Tongue (tissue), 2 donors: ENCODE data around the gene CELF2. TPM values are rescaled to one million over a fixed set of nuclear protein-coding genes. Genes with fewer than 3 reads are reported as not detected.

Experiments
- DNase-seq: peaks from one replicate; pipeline ENCODE4 v3.0.0-alpha.2; 2015
- total RNA-seq: library from RNA; depleted of rRNA; stranded (reverse); fragments of >200 nt; gene quantifications from one replicate; pipeline ENCODE4 v1.2.3, GENCODE V29; 2014

The CELF2 gene
- total RNA-seq, 1 donor from 2014 or later: 57.5 TPM

DNA sequence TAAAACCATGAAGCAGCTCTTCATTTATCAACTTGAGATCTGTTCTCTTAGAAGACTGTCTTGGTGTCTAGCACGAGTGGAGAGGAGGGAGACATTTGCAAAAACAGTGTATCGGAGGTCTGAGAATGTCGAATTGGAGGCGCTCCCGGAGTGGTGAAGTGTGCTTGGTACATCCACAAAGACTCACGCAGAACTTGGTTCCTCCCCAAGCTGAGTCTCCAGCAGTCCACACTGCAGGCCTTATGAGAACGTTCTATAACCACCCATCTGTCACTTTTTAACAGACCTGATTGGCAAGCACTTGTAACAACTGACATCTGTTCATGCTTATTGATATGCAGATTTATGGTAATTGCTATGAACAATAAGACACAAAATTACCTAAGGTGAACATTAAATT is 261.6 kb downstream of the CELF2 start:
- no peak for DNase-seq

DNA sequence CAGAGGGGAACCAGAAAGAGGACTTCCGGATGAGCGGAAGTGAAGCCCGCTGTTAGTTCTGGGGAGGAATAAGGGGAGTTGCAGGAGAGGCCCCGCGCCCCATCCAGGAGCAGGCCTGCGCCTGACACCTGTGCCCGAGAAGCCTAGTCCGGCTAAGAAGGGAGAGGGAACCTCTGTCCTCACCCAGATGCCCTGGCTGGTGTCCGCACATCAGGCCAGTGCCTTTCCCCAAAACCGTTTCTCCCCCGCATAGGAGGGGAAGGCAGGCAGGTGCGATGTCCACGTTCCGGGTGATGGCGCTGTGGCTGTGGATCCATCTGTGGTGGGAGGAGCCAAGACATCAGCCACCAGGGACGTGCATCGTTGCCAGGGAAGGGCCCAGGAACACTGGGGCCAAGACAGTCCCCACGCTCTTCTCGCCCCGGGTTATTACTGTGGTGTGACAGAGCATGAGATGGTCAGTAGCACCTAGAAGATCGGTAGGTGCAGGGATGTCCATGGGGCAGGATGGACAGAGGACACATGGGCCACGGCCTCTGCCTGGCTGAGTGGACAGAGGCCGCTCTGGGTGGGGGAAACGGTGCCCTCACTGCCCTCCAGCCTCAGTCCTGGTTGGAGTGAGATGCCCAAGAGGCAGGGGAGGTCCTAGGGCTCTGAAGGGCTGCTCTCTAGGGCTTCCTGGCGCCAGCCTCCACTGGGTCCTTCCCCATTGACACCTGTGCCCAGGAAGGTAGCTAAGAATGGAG is 262.7 kb downstream of the CELF2 start:
- no peak for DNase-seq

DNA sequence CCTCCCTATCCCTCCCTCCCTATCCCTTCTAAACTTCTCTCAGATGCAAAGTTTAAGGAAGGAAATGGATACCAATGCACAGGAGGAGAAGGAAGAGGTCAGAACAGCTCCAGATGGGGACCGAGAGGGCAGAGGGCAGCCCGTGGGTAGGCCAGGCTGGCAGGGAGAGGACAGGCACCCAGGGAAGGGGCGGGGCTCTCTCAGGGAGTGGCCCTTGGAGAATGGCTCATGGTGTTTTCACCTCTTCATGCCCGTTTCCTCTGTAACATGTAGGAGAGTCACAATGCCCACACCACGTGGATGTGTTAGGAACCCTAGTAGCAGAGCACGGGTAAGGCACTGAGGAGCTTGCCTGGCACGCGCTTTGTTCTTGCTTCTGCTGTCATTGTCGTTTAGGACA is 264.5 kb downstream of the CELF2 start:
- no peak for DNase-seq

DNA sequence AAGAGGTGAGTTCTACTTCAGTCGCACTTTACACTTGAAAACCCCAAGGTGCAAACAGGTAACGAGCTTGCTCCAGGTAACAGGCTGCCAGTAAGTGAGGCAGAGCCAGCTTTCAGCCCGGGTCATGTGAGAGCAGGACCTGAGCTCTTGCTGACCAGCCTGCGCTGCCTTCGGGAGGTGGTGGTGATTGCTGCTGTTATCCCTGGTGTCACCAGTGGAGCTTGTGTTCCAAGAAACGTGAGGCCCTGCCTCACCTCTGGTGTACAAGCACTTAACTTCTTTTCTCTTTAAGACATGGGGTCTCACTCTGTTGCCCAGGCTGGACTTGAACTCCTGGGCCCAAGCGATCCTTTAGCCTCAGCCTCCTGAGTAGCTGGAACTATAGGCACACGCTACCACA is 265.0 kb downstream of the CELF2 start:
- DNase-seq: no peak

DNA sequence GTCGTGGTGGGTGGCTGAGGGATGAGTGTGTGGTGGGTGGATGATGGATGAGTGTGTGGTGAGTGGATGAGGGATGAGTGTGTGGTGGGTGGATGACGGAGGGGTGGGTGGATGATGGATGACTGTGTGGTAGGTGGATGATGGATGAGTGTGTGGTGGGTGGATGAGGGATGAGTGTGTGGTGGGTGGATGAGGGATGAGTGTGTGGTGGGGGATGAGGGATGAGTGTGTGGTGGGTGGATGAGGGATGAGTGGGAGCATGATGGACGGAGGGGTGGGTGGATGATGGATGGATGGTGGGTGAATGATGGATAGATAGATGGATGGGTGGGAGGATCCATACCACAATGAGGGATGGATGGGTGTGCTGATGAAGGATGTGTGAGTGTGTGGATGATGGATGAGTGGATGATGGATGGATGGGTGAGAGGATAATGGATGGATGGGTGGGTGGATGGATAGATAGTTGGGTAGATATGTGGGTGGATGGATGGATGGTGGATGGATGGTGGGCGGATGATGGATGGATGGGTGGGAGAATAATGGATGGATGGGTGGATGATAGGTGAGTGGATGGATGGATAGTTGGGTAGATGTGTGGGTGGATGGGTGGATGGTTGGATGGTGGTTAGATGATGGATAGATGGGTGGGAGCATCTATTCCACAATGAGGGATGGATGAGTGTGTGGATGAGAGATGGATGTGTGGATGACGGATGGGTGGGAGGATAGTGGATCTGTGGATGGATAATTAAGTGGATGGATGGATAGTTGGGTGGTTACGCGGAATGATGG is 266.8 kb downstream of the CELF2 start:
- no peak for DNase-seq

DNA sequence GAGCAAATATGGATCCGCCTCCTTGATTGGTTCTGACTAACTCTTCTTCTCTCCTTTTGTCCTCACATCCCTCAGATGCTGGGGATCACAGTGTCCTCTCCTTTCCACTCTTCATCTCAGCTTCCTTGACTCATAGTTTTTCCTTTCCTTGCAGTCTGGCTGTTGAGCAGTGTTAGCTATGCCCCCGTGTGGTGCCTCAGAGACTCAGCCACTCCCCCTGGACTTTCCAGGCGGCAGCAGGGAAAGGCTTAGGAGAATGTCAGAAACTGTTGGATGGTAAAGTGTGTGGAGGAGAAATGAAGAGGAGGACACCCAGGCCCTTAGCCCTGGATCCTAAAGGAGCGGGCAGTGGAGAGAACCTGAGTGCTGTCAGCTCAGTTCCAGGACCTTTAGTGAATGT is 267.5 kb downstream of the CELF2 start:
- DNase-seq: no peak

DNA sequence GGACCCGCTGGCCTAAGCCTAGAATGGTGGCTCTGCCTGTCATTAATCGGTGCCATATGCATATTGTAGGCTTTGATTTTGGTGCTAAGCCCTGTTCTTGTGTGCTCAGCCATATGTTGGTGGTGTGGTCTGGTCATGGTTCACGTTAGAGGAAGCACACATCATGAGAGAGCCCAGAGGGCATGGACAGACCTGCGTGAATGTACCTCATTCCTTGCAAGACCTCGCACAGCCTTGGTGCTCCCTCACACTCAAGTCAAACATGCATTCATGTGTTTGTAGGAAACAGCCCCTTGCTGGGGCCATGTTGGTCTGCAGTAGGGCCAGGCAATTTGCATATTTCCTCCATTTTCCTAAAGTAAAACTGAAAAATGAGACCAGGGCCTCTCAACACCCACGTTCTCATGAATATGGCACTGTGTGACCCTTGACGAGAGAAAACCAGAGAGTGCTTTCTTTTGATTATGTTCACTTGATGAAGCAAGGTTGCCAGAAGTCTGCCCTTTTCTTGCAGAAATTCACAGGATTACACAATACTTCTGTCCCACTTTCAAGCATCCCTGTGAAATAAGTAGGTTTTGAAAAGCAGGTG is 268.7 kb downstream of the CELF2 start:
- no peak for DNase-seq

DNA sequence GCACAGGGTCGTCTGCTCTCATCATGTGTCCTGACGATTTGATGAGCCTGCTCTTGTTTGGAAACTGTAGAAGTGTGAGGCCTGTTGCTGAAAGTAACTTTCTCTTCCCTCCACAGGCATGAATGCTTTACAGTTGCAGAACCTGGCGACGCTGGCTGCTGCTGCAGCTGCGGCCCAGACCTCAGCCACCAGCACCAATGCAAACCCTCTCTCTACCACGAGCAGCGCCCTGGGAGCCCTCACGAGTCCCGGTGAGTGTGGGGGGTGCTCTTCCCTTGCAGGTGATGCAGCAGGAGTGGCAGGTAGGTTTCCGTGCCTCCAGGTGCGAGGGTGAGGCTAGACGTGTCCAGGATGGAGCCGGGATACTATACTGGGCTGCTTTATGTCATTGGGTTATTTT is 270.6 kb downstream of the CELF2 start:
- DNase-seq: no peak

DNA sequence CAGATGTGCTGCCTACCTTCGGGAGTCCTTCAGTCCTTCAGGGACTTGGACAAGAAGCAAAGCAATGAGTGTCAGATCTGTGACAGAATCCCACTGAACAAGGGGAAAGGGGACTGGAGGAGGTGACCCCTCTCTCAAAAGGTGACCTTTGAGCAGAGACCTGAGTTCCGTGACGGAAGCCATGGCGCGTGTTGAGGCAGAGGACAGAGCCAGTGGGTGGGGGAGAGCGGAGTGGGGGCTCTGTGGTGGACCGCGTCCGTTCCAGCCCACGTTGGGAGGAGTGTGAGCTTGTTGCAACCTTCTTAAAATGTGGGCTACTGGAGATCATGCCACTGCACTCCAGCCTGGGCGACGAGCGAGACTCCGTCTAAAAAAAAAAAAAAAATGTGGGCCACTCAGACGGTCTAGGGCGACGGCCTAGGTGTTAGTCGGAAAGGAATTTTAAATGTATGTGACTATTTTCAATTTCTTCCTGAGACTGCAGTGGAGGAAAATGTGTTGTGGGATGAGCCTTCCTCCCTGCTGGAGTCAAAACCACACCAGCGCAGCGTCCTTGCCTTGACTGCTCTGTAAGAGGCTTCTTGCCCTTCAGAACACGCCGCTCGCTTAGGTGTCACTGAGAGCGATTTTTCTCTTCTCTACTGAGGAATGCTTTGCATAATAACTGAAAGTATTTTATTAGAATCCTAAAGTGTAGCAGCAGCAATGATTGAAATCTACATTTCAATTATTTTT is 272.7 kb downstream of the CELF2 start:
- DNase-seq: no peak

DNA sequence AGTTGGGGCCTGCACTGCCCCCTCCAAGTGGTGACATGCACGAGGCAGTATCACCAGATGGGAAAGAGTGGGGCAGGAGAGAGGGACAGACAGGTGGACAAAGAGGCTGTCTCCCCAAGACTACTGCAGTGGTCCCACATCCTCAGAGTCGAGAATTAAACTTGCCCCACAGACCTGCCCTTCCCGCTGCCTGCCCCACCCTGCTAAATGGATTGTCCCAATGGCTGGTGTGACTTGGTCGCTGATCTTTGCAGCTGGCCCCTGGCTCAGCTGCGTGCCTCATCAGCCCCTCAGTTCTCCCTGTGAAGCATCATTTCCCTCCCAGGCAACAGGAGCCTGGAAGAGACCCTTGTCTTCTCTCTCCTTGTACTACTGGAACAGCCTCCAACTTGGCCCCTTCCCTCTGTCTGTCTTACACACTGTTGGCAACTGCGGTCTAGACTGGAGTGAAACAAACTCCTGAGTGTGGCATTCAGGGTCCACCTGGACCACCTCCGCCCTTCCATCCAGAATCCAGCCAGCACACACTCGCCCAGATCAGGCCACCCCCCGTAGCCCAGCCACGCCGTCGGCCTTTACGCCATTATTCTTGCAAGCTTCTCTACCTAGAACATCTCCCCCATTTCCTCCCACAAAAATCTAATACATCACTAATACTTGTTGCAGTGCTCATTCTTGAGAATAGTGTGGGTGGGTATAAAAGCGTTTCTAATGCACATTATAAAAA is 275.1 kb downstream of the CELF2 start:
- no peak for DNase-seq

DNA sequence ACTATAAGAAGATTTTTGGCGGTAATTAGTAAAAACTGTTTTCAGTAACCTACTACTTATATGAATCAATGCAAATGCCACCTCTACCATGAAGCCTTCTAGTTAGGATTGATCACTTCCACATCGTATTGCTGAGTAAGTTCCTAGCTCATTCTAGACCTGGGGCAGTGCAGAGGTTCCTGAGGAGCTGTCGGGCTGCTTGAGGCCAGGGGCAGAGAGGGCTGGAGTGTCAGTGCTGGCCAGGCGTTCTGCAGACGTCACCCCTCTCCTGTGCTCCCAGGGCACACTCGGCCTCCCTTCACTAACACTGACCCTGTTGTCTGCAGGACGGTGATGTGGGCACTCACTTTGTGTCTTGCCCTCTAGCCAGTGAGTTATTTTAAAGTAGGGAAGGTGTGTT is 275.7 kb downstream of the CELF2 start:
- DNase-seq: no peak

DNA sequence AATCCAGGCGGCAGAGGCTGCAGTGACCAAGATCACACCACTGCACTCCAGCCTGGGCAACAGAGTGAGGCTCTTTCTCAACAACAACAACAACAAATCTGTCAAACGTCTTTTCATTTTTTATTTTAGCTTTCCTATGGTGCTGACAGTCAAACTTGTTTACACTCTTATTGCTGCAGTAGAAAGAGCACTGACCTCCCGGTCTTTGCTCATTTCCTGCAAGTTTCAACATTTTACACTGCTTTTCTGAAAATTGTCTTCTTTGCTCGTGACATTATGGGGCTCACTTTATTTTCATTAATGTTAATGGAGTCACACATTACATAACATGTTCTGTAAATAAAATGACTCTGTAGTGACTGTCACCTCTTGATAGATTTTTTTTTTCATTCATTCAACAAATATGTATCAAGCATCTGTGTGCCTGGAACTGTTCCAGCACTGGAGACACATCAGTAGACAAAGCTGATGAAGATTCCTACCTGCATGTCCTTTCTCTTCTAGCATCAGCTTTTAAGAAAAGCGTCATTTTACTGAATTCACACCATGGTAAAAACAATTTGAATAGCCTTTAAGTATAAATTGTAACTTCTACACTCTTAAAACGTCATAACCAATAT is 277.3 kb downstream of the CELF2 start:
- DNase-seq: no peak

DNA sequence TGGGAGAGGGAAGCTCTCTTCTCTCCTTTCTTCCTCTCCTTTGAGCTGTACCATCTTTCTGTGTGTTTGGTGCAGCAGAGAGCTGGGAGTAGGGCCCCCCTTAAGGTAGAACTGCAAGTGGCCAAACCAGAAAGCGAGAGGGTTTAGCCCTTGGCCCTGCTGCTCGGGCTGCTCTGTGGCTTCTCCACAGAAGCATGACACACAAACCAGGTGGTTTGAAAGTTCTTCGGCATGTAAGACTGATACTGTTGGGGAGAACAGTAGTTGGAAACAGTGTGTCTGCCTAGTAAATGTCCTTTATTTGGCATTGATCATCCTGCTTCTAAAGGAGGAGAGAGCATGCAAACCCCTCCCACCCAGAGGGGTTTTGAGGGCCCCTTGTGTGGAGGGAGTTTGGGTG is 277.8 kb downstream of the CELF2 start:
- no peak for DNase-seq

DNA sequence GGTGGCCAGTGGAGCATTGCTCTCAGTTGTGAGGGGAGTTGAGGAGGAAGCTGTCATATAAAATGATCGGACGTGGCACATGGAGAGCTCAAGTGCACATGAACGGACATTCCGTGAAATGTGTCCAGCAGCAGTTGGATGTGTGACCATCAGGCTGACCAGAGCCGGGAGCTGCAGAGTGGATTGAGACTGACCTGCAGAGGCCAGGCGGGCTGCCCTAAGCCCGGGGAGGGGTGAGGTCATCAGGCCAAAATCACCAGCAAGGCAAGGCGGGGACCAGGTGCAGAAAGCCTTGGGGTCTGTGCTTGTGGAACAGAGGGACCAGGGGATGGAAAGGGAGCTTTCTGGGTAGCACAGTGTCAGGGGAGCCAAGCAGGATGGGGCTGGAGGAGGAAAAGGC is 279.5 kb downstream of the CELF2 start:
- no peak for DNase-seq

DNA sequence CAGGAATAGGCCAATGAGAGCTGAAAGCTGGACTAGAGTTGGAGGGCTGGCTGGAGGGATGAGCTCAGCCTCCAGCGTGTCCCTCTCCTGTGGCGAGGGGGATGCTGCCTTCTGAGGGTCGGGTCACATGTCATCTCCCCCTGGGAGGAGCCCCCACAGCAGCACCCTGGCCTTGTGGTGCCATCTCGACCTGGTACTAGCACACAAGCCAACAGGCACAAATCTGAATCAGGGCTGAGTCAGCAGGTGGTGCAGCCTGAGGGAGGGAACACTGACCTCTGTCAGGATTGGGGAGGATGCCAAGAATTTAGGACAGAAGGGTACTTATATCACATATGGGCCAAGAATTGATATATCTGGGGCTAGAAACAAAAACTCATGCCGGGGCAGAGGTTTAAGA is 280.4 kb downstream of the CELF2 start:
- no peak for DNase-seq

DNA sequence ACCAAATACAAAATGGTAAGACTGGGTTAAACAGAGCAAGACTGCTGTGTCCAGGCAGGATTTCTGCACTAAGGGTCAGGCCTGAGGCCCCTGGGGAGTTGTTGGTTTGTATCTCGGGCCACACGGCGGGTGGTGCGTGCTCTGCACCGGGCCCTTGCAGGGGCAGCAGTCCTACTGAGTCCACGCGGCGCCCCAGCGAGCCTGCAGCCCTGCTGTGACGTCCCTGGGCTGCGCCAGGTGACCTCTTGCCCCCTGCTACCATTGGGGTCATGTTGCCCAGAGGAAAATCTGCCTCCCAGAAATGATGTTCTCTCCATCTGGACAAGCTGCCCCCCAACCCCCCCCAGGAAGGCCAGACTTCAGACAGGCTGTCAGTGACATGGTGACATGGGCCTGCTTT is 281.5 kb downstream of the CELF2 start:
- no peak for DNase-seq

DNA sequence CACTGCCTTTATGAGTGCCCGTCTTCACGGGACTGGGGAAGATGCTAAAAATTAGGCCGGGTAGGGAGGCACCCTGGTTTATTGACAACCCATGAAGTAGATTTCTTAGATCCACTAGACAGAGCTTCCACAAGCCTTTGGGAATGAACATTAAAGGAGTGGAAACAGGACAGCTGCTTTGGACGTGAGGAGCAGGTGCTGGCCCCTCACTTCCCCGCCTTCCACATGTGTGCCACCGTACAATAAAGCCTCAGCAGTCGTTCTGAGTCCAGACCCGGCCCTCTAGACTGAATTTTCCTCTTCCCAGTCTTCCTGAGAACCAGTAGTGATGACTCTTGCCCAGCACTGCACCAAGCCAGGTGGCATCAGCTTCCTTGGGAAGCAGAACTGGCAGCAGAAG is 282.4 kb downstream of the CELF2 start:
- peak; percentile 54 for DNase-seq

DNA sequence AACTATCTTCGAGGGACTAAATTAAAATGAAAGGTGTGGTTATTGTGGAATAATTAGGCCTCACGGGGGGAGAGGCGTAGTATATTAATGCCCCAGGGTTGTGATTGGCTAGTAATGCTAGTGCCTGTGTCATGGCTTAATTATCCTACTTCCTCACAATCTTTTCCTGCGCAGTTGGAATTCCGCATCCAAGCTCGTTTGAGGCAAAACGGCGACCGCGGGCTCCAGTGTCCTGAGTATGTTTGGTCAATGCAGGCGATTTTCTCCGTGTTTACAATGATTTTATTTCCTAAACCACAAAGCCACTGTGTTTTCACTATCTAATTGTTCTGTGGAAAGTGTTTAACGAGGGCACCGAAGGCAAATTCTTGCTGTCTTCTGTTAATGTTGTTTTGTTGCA is 282.9 kb downstream of the CELF2 start:
- no peak for DNase-seq

DNA sequence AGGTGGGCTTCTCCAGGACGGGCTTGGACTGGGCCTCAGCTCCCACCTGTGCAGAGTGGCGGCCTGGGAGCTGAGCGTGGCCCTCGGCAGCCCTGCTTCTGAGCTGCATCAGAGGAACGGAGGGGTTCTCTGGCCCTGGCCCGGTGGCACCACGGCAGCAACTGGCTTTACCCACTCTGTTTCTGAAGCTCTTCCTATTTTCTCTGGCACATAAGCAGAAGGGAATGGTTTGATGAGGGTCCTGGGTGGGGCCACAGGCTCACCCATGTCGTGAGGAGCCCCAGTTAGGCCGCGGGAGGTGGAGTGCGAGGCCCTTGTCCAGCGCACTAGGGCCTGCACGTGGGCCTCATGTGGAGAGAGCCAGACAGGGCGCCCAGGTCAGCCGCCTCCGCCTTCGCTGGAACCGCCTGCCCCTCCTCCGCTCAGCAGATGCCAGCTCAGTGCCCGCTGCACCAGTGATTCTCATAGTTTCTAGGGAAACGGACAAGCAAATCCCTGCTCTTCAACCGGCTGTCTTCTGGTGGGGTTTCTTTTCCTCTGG is 284.0 kb downstream of the CELF2 start:
- no peak for DNase-seq

DNA sequence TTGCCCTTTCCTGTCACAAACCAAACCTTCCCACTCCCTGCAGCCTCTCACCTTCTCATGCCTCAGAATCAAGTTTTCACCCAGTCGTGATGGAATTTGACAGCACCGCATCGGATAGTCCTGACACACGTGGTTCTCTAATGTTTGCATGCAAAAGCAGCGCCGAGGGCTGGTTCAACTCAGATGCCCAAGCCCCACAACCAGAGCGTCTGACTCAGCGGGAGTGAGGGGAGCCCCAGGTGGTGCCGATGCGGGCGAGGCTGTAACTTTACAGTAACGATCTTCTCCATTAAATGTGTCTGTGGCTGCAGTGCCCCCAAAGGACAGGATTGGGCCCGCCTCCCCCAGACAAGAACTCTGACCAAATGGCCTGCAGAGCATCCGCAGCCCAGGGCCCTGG is 284.5 kb downstream of the CELF2 start:
- DNase-seq: no peak
